SK-N-SH (cell line): ENCODE measurements around the gene TMEM87B.

Experiments
- CTCF ChIP-seq: fragments of 200-600 bp; sonication (generic); IDR thresholded peaks from 2 replicates; pipeline ENCODE4 v1.6.1; 2017; ENCODE audit warnings: antibody characterized with exemption, mild to moderate bottlenecking, moderate library complexity
- JUND ChIP-seq: IDR thresholded peaks from 2 replicates; pipeline ENCODE4 v1.4.0; 2012
- RCOR1 ChIP-seq: fragments of 150-350 bp; IDR thresholded peaks from 2 replicates; pipeline ENCODE4 v1.6.1; 2017; ENCODE audit warnings: antibody characterized with exemption, low read length
- ZBTB33 ChIP-seq: IDR thresholded peaks from 2 replicates; pipeline ENCODE4 v1.4.0; 2012; ENCODE audit warnings: low read depth, borderline replicate concordance

GRCh38 chr2:112020561-112020960, 34.5 kb upstream of the TMEM87B start:
- TF ChIP-seq JUND (no peak), ZBTB33 (no peak), CTCF (no peak), RCOR1 (no peak)
